GM11168 (cell line): ENCODE measurements around the gene SEC22A.

Experiments used
- in situ Hi-C: fragments of 300-500 bp; cut with MboI; formaldehyde crosslinking; loops from one replicate; pipeline ENCODE4 v1.12.0; 2022; ENCODE audit warnings: low sequenced_read_pairs; ENCODE audit not compliant: unreplicated experiment

SEC22A gene

GRCh38 chr3:123285931-123286307 is 84.2 kb downstream of the SEC22A start:
- in situ Hi-C loops: no loop called here

- in situ Hi-C loops: no loop called here
Observed at GRCh38 chr3:123286308-123287023, 84.7 kb downstream of the SEC22A start.

DNA sequence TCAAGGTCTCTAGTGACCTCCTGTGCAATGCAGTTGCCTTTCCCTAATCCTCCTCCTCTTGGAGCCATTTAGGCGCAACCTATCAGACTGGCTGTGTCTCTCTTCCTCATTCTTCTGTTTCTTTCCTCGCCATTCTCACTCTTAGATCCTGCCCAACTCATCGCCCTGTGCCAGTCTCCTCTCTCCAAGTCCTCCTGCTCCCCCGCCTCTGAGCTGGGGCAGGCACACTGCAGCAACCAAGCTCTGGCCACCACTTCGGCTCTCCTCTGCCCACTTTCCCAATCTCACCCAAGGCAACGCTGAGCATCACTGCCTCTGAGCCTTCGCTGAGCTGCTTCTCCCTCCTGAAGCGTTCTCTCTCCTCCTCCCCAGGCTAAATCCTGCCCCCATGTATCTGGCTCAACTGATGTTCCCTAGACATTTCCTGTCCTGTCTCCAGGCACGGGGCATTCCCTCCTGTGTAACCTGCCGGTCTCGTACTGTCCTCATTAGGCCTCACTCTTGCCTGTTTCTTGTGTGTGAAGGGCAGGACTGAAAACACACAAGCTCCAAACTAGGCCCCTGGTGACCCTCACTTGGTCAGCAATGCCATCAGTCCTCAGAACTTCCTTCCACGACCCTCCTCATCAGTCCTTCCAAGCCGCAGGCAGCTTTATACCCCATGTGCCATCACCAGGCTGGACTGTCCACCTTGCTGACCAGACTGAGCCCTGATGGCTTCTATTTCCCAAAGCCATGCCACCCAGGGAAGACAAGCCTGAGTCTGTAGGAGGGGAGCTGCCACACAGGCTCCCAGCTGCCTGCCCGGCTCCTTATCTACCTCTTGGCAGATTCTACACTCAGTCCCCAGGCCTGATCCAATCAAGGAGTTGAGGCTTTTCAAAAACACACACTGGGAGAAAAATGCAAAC is 85.6 kb downstream of the SEC22A start:
- in situ Hi-C loops: no loop called here

- in situ Hi-C loops: no loop called here
Observed at GRCh38 chr3:123287962-123288302, 86.2 kb downstream of the SEC22A start.

GRCh38 chr3:123289391-123290106 is 87.8 kb downstream of the SEC22A start:
- in situ Hi-C loops: no loop called here

DNA sequence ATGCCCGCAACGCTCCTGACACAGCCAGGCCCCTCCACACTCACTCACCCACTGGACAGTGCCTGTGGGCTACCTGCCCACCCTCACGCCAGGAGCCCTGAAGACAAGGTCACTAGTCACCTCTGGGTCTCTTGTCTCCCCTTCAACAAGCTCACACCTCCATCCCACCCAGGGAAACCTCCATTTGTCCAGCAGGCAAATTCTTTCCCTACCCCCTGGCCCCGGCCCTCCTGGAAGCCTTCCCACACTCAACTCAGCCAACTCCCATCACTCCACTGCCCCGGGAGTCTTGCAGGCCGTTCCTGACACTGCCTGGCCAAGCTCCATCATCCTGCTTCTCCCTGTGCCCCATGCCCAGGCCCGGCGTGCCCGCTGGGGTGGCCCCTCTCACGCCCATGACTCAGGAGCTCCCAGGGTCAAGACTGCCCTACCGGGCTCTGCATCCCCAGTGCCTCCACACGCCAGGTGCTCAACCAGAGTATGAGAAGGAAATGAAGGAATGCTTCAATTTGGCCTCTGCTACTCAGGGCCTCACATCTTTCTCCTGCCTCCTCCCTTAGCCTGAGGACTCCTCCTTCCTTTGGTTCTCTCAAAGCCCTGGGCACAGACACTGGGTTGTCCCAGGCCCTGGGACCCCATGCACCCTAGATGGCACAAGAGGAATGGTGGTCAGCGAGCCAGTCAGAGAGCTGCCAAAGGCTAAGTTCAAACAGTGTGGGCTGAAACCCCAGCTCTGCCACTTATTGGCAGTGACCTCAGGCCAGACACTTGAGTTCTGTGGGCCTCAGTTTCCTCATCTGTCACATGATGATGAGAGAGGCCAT is 88.6 kb downstream of the SEC22A start:
- in situ Hi-C loops: no loop called here

- in situ Hi-C loops: no loop called here
Observed at GRCh38 chr3:123290962-123291361, 89.2 kb downstream of the SEC22A start.

DNA sequence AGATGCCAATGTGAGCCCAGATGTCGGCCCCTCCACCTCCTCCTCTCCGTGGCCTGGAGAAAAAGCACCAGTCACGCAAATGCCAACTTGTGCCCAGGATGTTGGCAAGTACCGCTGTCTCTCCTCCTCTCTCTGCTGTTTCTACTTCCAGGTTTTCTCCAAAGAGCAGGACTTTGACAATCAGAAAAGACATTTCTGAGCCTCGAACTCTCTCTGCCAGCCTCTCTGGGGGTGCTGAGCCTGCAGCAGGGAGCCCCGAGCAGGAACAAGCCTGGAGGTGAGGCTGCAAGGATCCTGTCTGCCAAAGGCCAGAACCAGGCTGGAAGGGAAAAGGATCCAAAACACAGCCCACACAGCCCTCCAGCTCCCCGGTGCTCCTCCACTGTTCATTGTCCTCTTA is 89.7 kb downstream of the SEC22A start:
- in situ Hi-C loops: no loop called here

GRCh38 chr3:123292321-123293310 is 90.9 kb downstream of the SEC22A start:
- in situ Hi-C loops: no loop called here

- in situ Hi-C loops: no loop called here
Observed at GRCh38 chr3:123294296-123294938, 92.7 kb downstream of the SEC22A start.

DNA sequence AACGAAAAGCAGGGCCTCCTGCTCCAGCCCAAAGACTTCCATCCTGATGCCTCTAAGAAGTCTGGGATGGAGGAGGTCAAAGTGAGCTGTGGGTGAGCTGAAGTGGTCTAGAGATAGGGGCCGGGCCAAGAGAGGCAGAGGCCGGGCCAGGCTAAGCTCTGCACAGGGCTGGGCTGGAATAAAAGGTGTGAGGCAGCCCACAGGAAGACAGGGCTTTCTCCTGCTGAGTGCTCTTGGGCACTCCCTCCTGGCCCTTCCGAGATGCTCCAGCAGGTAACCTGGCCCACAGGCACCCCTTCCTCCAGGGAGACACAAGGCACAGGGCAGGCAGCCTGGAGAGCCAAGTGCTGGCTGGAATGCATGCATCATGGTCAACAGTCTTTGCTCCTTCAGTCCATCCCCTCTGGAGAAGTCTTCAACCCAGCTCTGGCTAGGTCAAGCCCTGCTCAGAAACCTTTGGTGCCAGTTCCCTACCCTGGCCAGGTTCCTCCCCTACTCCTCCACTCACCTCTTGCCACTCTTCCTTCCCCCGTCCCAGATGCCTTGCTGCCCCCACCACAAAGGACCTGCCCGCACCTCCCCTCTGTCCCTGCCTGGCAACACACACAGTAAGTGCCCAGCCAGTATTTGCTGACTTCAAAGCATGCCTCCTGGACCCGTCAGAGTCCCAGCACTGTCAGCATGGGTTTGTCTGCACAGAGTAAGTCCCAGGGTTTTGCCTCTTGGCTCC is 93.6 kb downstream of the SEC22A start:
- in situ Hi-C loops: no loop called here

DNA sequence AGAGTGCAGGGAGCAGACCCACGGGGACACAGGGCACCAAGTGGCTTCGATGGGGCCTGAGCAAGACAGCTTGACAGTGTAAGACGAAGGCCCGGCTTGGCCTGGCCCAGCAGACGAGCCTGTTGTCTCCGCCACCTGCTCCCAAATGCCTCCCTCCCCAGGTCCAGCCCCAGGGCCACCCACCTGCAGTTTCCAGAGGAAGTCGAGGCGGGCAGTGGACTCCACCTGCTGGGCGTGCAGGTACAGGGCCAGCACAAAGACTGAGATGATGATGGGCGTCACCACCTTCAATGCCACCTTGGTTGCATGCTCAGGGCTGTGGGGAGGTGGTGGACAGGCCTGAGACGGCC is 94.1 kb downstream of the SEC22A start:
- in situ Hi-C loops: no loop called here

- in situ Hi-C loops: no loop called here
Observed at GRCh38 chr3:123296261-123296660, 94.5 kb downstream of the SEC22A start.

DNA sequence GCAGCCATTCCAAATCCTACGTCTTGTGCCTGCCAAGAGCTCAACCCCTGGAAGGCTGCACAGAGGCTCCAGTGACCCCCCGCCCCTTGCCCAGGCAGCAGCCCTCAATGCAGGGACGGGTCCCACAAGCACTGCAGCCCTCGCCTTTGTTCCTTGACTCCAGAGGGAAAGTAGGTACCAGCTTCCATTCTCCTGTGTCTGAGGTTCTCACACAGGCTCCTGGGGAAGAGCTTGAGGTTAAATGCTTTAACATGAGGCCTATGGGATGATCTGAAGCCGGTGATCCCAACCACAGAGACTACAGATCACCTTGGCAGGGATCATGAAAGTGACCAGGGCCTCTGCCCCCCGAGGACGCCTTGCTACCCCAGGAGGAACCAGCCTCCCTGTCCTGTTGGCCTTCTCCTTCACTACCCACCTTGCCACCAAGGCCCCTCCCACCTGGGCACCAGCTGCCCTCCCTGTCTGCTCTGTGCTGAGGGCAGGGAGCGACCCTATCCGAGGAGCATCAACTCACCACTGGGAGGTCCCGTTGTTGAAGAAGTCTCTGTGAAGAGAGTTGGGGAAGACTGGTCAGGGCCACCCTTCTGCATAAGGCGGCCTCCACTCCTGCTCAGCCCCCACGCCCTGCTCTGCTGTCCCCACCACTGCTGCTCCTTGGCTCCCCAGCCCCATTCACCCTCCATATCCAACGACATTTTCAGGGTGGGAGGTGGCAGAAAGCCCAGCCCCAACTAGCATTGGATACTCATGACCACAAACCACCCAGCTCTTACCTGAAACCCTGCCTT is 95.3 kb downstream of the SEC22A start:
- in situ Hi-C loops: no loop called here

GRCh38 chr3:123297627-123297899 is 95.8 kb downstream of the SEC22A start:
- in situ Hi-C loops: no loop called here

- in situ Hi-C loops: no loop called here
Observed at GRCh38 chr3:123298903-123299302, 97.2 kb downstream of the SEC22A start.

GRCh38 chr3:123299581-123299980 is 97.8 kb downstream of the SEC22A start:
- in situ Hi-C loops: no loop called here
